ENCODE measurements around the gene GZF1.

DNA sequence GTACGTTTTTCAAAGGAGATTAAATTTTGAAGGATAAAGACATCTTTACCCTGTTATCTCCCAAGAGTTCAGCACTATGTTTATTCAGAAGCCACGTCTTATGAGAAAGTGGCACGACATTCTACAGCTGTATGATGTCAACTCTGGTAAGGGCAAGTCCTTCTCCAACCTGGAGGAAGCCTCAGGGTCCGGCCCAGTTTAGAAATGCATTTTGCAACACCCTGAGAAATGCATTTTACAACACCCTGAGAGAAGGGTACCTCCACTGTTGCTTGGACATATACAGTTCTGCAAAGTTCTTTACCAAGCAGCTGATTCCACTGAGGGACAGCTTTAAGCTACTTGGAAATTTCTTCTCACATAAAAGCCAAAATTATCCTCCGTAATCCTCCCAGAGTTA is 41.8 kb downstream of the GZF1 start:
- no peak for TF ChIP-seq EZH2 (IDR thresholded peaks at IDR 0.05; ENCODE audit: insufficient read depth, low read length)
- TF ChIP-seq, protein P1, sequence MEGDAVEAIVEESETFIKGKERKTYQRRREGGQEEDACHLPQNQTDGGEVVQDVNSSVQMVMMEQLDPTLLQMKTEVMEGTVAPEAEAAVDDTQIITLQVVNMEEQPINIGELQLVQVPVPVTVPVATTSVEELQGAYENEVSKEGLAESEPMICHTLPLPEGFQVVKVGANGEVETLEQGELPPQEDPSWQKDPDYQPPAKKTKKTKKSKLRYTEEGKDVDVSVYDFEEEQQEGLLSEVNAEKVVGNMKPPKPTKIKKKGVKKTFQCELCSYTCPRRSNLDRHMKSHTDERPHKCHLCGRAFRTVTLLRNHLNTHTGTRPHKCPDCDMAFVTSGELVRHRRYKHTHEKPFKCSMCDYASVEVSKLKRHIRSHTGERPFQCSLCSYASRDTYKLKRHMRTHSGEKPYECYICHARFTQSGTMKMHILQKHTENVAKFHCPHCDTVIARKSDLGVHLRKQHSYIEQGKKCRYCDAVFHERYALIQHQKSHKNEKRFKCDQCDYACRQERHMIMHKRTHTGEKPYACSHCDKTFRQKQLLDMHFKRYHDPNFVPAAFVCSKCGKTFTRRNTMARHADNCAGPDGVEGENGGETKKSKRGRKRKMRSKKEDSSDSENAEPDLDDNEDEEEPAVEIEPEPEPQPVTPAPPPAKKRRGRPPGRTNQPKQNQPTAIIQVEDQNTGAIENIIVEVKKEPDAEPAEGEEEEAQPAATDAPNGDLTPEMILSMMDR (IDR thresholded peaks at IDR 0.05; ENCODE audit: insufficient read depth, low read depth, low read length), result no peak

Measured in astrocyte (in vitro differentiated cells and primary cell).